HG02852 (cell line): ENCODE results near the gene SLIT2.

ENCODE experiments used
- ATAC-seq: cut with Tn5 transposase; IDR thresholded peaks from one replicate; pipeline ENCODE4 v1.9.1; 2021; ENCODE audit warnings: mild to moderate bottlenecking, moderate library complexity; ENCODE audit not compliant: unreplicated experiment

The SLIT2 gene

DNA sequence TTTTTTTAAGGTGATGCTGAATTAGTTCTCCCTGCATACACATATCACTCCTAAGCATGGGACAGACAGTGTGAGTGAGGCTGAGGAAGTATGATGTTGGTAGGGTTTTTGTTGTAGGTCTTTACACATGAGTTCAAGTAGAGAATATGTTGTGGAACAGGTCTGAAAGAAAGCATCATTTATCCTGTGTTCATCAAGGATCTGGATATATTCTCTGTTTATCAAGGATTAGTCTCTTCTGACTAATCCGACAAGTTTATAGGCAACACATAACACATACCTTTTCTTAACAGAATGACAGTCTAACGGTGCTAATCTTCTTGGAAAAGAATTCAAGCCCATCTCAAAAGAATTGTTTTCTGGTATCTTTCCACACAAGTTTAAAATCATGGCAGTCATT, 10.5 kb downstream of the SLIT2 start:
- no peak for ATAC-seq

DNA sequence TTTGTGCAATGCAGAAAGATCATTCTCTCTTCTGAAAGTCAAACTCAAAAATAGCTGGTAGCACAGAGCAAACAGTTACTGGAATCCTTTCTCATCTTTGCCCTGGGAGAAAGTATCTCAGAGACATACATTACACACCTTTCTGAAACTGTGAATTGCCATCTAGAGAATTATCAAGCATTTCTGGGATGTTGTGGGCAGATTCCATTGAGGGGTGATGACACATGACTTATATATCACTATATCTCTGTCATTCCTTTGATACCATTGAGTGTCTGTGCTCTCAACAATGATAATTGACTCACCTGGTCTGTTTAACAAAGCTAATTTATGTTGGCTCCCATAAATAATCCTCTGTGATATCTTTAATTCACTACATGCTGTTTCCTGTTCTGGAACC, 13.0 kb downstream of the SLIT2 start:
- ATAC-seq: no peak

DNA sequence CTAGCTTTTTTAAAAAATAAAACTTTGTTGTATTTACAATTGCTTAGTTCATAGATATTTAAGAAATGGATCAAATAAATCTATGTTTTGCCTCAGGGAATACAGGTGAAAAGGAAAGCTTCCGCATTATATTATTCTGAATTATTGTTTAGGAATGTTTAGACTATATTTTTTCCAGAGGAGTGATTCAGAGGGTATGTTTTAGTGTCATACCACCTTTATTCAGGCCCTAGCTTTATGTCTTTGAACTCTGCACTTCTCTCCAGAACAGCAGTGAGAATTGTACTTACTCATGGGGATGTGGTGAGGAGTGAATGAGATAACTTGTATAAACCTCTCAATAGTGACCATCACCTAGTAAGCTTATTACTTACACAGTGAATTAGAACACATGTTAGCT, 14.0 kb downstream of the SLIT2 start:
- ATAC-seq: no peak

DNA sequence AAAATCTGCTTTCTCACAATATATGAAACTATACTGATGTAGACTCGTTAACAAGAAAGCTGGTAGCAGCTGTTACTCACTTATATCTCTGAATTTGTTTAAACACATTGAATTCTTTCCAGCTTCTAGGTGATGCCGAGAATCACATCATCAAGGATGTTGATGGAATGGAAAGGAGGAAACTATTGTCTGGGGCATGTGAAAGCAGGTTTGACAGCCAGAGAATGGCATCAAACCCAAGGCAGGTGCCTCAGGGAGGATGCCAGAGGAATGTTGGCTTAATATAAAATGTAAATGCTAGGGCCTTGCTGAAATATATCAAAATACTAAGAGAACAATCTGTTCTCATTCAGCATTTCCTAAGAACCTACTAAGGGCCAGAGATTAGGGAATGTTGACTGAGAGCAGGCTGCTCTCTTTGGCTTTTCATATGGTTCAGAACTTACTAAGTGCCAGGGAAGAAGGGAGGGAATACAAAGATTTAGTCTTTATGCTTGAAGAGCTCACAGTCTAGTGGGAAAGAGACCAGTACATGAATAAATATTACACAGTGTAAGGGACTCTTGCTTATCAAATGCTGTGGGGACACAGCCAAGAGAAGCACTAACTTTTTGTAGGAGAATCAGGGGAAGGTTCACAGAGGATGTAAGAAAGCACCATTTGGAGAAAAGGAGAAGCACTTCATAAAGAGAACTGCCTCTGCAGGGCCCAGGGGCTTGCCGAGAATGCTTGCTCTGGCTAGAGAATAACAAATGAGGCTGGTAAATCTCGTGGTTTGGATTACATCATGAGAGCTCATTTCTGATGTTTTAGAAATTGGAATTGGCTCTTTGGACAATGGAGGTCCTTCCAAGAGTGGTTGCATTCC, 14.7 kb downstream of the SLIT2 start:
- no peak for ATAC-seq

DNA sequence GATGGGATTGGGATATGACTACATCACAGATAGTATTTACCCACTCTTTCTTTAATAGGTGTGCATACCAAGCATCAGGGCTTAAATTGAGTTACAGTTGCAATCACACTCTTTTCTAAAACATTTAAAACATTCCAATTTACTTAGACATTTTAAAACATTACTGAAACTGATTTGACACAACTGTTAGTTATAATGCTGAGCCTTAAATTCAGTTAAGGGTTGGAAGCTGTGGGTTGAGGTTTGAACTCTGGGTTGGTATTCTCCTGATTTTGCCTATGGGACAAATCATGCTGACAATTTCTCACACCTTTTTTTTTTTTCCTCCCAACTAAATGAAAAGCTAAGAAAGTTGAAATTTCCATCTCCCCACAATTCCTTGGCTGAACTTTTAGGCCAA, 16.3 kb downstream of the SLIT2 start:
- no peak for ATAC-seq

DNA sequence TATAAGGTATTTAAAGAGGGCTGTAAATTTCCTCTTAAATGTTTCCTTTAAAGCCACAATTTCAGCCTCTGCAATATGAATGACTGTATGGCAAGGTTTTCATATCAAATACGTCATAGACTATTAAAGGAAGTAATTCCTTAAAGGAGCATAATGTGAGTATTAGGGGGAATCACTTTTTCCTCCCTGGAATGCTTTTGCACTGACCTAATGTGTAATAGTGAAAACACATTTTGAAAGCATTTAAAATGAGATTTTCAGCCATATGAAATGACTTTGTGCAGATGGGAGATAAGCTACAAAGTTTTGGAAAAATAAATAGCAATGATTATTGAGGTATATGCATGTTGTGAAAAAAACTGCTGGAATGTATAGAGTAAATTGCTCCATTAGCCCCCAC, 17.6 kb downstream of the SLIT2 start:
- ATAC-seq: no peak

DNA sequence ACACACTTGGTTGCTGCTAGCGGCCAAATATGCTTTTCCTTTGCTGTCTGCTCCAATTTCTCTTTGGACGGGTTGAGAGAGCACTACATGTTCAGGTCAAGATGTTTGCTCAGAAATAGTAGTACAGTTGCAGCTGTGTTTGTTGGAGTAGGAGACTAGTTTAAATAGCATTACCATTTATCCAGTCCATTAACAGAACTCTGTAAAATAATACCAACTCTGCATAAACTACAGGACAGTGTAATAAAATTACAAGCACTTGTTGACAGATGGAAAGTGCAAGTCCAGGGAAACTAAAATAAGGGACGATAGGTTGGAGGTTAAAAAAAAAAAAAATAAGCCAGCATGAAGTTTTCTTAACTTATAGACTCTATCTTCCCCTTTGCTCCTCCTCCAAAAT, 20.2 kb downstream of the SLIT2 start:
- no peak for ATAC-seq

DNA sequence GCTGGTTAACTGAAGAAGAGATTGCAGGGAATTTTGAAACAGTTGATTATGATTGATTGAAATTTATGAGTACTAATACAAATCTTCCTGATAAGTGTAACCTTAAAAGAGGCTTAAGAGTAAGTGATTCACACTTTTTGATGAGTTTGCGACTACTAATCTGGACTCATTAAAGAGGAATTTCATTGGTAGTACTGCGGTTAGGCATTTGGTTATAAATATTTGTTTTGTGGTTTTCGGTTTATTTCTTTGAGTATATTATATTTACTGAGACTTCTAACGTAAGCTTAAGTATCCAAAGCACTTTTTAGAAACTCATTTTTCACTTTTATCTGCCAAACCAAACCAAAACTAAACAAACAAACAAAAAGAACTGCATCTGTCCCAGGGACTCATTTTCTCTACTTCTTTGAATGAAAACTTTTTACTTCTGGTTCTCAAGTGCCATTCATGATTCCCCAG, 20.7 kb downstream of the SLIT2 start:
- ATAC-seq: no peak

DNA sequence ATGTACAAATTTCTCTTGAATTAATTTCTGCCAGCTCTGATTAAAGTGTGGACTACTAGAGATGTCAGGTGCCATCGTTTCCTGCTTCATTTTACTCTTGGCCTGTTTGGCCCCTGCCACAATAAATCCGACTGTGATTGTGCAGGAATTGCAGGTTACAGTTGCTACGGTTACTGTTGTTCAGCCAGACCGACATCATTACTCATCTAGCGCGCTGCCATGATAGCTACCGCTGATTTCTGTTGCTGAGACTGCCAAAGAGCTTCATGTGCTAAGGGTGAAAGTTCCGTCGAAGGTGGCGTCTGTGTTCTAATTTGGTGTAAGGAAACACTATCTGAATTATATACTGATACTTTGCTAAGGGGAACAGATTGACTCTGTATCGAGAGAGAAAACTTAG, 22.1 kb downstream of the SLIT2 start:
- no peak for ATAC-seq

DNA sequence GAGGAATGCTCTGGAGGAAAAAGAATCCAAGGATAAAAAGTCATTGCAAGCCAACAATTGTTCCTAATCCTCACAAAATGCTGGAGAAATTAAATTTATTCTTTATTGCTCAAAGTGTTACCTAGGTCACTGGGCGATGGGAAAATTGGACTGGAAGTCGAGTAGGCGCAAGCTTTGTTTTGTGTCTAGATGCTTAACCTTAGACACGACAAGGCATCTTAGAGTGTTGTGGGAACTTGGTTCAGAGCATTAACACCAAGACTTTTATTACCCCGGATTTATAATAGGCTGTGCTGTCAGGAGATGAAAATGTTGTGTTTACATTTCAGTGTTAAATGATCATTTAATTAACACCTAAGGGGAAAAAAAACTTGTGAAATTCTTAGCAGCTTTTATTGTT, 25.1 kb downstream of the SLIT2 start:
- ATAC-seq: no peak

DNA sequence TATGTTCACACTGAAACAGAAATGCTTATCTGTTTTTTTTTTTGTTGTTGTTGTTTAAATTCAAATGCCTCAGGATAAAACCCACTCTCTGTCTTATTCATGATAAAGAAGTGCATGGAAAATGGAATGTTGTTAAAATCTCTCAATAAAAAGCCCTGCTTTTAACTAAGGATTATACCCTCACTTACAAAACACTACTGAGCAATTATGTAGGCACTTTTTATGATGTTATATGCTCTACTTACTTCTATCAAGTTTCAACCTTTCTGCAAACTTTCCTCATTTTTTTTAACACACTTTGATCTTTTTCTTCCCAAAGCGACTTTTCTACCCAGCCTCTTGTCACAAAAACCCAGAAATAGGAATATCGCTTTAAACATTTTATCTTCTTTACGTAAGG, 26.5 kb downstream of the SLIT2 start:
- no peak for ATAC-seq

DNA sequence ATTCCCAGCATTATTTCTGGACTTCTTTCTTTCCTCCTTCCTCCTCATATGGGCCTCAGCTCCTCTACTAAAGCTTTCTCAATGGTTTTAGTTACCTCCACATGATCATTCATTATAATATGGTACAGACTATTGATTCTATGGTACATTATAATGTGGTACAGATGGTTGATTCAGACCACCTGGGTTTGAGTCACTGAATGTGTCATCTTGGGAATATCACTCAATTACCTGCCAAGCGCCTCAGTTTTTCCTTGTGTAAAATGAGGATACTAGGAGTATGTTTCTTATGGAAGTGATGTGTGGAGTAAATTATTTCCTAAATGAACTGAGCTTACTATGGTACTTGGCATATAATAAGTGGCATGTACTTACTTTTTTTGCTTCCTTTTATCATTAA, 27.7 kb downstream of the SLIT2 start:
- ATAC-seq: no peak

DNA sequence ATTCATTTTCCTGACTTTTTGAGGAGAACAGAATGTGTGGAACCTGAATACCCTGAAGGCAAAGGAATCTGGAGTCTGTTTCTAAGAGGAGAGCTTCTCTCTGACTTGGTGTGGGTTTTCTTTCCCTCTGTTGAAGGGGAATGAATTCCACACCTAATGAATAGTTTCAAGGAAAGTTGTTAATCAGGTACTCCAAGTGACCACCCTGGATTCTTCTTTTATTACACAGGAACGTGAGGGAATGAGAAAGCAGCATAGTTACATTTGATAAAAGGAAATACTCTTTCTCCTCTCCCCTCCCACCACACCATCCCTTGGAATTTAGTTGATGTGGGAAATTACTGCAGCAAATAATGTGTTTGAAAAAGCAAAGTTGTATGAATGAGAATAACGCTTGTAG, 29.7 kb downstream of the SLIT2 start:
- ATAC-seq: no peak

DNA sequence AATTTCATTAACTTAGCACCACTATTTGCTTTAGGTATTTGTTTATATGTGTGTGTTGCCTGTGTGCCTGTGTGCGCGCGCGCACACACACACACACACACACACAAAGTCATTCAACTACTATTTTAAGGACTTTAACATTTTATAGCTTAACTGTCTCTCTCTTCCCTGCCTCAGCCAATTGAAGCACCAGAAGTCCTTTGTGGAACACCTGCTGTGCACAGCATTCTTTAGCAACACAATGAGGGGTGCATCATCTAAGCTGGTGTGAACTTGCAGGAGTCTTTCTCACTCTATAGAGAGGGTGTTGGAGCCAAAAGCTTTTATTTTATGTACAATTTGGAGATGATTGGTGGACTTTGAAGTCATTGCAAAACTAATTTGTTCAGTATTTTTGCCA, 31.3 kb downstream of the SLIT2 start:
- ATAC-seq: no peak

DNA sequence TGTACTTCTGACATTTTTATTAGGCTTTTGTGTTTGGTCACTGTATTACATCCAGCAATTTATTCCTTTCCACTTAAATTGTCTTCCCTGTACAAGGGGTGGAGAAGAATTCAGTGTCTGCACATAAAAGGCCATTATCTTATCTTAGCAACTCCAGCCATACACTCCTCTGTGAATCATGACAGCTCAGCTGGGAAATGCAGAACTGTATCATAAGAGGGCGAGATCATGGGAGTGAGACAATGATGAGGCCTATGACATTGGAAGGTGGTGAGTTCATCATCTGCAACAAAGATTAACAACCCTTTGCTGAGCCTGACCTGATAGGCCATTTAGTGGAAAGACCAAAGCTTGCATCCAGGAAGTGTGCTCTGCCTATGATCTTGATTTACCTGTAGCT, 33.3 kb downstream of the SLIT2 start:
- no peak for ATAC-seq

DNA sequence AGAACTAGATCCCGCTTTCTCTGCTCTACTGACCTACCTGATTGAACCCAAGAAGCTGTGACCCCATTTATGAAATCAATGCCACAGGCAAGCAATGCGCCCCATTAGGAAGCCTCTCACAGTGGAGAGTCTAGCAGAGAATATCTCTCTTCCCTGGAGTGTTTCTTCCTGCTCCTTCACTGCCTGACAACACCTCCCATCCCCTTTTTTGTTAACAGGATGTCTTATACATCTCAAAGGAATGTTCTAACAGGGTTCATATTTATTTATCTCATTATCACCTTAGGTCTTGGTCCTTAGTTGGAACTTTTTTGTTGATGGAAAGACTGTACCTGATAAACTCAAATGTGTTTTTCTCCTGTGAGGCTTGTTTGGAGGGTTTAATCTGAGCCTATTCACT, 35.5 kb downstream of the SLIT2 start:
- no peak for ATAC-seq

DNA sequence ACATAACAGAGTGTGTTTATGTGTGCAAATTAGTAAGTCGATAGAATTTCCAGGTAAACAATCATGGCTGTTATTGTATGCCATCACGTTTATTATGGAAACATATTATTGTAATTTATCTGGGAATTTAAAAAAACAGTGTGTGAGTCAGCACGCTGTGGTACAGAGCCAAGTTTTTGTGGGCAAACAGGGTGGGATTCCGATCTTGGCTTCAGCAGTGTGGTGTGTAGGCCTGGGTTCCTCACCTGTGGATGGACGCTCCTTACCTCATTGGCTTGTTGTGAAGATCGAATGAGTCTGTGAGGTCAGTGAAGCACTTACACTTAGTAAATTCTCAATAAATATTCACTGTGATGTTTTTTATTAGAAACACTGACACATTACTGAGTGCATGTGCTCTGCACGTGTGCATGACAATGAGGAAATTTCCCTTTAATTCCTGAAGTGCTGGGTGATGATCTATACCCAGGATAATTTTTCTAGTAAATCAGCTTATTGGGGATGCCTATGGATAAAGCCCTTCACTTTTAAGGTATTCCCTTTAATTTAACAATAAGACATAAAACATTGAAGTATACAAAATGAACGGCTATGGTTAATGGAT, 36.4 kb downstream of the SLIT2 start:
- ATAC-seq: no peak

DNA sequence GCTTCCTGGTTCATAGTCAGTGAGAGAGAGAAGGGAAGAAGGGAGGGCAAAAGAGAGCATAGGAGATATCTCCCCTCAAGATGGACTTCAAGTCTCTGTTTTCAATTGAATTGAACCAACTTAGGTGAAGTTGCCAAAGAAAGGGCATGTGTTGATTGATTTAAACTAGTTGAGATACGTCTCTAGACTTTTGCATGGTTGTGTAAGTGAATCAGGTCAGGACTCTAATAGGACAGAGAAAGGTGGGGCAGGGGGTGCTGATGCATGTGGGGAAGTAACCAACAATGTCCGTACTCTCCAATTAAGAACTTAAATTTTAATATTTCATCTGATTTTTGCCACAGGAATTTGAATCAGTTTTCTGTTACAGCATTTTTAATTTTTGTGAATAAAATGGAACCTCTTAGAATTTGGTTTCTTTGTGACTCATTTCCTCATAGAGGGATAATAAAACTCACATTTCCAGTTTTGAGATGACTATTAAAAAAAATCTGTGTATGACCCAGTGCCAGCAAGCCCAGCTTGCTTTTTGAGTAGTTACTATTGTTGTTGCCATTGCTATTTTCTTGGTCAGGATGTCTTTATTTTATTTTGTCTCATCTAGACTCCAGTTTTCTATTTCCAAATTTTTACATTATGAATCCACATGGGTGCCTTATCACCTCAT, 37.3 kb downstream of the SLIT2 start:
- ATAC-seq: no peak

DNA sequence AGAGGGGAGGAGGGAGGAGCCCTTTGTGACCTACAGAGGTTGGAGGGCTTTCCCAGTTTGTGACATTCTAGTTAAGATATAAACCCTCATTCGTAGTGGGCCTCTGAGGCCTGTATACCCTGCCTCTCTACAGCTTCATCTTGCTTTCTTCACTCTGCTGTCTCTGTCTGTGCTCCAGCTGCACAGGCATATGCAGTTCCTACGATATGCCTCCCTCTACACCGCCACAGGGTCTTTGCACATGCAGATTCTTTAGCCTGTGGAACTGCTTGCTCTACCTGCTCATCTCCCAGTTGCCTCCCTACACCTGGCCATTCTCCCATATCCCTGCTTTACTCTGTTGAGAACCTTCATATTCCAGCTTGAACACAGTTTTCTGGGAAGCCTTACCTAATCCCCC, 38.1 kb downstream of the SLIT2 start:
- ATAC-seq: no peak

DNA sequence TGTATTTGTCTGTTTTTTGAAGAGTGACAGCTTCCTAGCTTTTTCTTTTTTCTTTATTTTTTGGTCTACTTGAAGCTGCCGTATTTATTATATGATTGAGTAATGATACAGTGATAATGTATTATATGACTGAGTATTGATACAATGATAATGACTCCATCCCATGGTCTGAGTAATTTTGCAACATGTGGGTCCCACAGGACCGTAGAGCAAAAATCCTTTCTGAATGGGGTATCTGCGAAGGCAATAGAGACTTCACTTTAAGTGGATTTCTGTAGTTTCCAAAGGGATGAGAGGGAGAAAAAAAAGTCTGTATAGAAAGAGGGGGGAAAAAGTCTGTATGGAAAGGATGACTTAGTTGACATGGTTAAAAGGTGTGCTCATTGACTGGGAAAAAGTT, 41.0 kb downstream of the SLIT2 start:
- no peak for ATAC-seq

DNA sequence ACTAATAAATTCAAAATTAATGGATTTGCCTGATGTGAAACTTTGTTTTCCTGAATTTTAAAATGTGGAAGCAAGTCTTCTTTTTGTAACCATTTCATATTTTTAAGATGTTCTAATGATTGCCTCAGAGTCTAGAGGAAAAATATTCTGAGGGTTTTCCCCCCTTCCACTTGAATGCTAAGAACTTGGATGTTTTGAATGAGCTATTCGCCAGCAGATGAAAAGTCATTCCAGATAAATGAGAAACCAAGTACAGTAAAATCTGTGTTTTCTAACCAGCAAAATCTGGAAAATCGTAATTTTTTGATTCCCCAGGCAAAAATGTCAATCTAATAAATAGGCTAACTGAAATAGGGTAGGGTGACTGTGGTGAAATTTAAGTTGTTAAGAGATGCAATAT, 45.6 kb downstream of the SLIT2 start:
- no peak for ATAC-seq

DNA sequence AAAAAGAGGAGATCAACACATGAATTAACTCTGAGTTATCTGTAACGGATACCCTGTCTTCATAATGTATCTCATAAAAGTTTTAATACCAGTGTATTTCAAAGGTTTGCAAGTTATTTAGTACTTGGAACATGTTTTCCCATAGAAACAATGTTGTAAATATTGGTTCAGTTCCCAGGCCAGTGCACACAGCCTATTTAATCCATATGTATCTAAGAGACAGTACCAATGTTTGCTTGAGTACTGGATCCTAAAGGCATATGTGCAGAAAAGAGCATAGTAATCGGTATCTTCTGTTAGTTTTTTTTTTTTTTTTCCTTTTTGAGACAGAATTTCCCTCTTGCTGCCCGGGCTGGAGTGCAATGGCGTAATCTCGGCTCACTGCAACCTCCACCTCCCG, 46.1 kb downstream of the SLIT2 start:
- no peak for ATAC-seq
